Measurements from ENCODE around the gene LENEP. TPM values are rescaled to one million over a fixed set of nuclear protein-coding genes. Genes with fewer than 3 reads are reported as not detected.

The LENEP gene
- not detected for total RNA-seq

DNA sequence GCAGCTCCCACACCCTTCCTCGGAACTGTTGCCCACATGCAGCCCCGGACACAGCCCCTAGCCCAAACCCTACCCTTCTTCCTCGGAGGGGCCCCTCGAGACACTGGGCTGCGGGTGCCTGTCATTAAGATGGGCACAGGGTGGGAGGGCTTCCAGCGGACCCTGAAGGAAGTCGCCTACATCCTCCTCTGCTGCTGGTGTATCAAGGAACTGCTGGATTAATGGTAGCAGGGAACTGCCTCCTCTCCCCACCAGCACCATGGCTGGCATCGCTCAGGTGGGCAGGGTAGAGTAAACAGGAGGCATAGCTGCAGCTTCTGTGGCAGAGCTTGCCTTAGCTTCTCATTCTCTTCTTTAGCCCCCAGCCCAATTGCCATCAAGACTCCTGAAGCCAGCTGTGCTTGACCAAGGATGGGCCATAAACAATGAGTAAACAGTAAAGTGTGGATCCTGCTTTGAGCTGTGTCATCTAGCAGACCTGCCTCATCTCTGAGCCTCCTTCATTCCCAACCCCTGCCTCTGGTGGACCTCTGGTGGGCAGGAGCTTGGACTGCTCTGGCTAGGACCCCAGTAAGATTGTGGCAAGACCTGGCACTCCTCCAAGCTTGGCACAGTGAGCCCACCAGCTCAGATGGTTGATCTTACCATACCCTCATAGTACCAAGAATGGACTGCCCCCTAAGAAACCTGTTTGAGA, at the start of gene LENEP:
LENEP (plus strand) TSS at position 15 of the 697 bp plus-strand sequence; CDS start at position 37, 22 bp downstream.
- H3K4me3 ChIP-seq: no peak within 1 kb of the TSS
- TF ChIP-seq, protein P1, sequence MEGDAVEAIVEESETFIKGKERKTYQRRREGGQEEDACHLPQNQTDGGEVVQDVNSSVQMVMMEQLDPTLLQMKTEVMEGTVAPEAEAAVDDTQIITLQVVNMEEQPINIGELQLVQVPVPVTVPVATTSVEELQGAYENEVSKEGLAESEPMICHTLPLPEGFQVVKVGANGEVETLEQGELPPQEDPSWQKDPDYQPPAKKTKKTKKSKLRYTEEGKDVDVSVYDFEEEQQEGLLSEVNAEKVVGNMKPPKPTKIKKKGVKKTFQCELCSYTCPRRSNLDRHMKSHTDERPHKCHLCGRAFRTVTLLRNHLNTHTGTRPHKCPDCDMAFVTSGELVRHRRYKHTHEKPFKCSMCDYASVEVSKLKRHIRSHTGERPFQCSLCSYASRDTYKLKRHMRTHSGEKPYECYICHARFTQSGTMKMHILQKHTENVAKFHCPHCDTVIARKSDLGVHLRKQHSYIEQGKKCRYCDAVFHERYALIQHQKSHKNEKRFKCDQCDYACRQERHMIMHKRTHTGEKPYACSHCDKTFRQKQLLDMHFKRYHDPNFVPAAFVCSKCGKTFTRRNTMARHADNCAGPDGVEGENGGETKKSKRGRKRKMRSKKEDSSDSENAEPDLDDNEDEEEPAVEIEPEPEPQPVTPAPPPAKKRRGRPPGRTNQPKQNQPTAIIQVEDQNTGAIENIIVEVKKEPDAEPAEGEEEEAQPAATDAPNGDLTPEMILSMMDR (IDR thresholded peaks at IDR 0.05): no peak
- TF ChIP-seq POLR2AphosphoS5 (IDR thresholded peaks at IDR 0.05) (no peak), POLR2A (IDR thresholded peaks at IDR 0.05) (no peak)
- H3K9me3 ChIP-seq: no peaks in the 10 kb centered on the region
- H3K27ac ChIP-seq: no peak within 1 kb of the TSS
- peaks cover 0 to under 1% of the 10 kb centered on the region in 2 donors for H3K4me1 ChIP-seq
- H3K27me3 ChIP-seq: no peaks in the 10 kb centered on the region
- no peaks in the 10 kb centered on the region for H3K36me3 ChIP-seq
- intact Hi-C loops (cut with DNase I; ENCODE audit: low total_unique reads): no loop called here
- DNase-seq (ENCODE audit: low spot score in 2 of 2): no peak

DNA sequence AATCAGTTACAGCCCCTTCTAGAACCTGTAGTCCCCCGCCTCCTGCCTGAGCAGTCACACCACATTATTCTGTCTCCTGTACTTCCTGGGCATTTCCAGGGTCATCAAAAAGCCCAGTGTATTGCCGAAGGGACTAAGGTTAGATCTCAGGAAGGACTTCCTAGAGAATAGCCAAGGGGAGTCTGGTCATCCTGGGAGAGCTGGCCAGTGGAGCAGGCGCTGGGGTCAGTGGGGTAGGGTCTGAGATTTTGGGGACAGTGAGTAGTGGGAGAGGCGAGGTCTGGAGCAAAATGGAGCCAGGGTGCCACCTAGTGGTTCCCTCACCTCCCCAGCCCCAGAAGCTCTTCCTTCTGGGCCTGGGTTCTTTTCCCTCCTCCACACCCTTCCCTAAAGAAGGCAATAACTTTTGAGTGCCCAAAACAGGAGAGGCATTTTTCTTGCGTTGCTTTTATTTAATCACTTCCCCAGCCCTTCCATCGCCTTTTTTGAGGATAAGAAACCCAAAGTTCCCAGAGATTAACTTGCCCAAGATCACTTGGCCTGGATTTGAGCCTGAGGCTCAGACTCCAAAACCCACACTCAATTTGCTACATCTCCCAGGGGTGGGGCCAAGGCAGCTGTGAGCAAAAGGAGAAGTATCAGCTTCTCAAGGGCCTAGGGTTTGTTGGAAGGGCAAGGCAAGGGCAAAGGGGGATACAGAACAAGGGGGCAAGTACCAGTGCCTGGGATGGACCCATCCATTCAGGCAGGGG, 49.6 kb upstream of the LENEP start:
- H3K4me1 ChIP-seq: peaks cover 0 to 4% of the 10 kb centered on the region in 2 donors
- peak overlapping the region in 1 of 2 donors; percentile 58 for H3K27ac ChIP-seq

DNA sequence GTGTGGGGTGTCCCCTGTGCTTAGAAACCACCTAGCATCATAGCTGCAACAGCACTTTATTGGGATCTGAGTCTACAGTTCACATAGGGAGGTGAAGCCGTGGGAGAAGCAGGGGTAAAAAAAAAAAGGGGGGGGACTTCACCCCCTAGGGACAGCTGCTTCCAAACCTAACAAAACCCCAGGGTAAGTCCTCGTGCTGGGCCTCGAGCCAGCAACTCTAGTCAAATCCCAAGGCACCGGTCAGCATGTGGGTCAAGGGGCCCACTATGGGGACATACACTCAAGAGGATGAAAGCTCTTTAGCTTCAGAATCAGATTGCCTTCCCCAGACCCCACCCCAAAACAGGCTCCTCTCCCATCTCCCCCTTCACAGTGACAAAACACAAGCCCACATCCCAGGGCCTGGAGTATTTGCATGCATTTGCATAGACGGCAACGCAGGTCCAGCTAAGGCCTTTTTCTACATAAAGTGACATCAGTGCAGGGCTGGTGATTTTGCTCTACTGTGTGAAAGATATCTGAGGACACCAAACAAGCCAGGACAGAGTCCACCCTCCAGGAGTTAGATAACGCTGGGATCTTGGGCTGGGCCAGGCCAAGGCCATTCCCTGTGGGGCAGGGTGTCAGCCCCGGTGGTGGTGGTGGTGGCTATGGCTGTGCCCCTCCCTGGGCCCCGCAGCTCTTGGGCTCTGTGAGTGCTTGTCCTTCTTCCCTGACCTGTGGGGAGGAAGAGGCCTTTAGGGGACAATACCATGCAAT, 48.8 kb upstream of the LENEP start:
- TF ChIP-seq, protein P1 (IDR thresholded peaks at IDR 0.05): no peak
- intact Hi-C loops (cut with DNase I; ENCODE audit: low total_unique reads): no loop called here
- Histone ChIP-seq H3K4me3 (no peak overlapping the region), H3K27ac (peak overlapping the region in 1 of 2 donors; percentile 58), H3K36me3 (no peaks in the 10 kb centered on the region), H3K27me3 (no peaks in the 10 kb centered on the region), H3K4me1 (peaks cover 0 to 4% of the 10 kb centered on the region in 2 donors), H3K9me3 (no peaks in the 10 kb centered on the region)
- DNase-seq (ENCODE audit: low spot score in 2 of 2): no peak

More for the DNA sequence above, 49.6 kb upstream of the LENEP start:
- Histone ChIP-seq H3K4me3 (no peak overlapping the region), H3K9me3 (no peaks in the 10 kb centered on the region), H3K27me3 (no peaks in the 10 kb centered on the region), H3K36me3 (no peaks in the 10 kb centered on the region)
- DNase-seq (ENCODE audit: low spot score in 2 of 2): no peak
- TF ChIP-seq, protein P1 (IDR thresholded peaks at IDR 0.05): peak in 2 of 3 donors; percentile 47 to 62
- no peak for TF ChIP-seq POLR2A (IDR thresholded peaks at IDR 0.05)
- no peak for TF ChIP-seq POLR2AphosphoS5 (IDR thresholded peaks at IDR 0.05)
- intact Hi-C loops (cut with DNase I; ENCODE audit: low total_unique reads): no loop called here

DNA sequence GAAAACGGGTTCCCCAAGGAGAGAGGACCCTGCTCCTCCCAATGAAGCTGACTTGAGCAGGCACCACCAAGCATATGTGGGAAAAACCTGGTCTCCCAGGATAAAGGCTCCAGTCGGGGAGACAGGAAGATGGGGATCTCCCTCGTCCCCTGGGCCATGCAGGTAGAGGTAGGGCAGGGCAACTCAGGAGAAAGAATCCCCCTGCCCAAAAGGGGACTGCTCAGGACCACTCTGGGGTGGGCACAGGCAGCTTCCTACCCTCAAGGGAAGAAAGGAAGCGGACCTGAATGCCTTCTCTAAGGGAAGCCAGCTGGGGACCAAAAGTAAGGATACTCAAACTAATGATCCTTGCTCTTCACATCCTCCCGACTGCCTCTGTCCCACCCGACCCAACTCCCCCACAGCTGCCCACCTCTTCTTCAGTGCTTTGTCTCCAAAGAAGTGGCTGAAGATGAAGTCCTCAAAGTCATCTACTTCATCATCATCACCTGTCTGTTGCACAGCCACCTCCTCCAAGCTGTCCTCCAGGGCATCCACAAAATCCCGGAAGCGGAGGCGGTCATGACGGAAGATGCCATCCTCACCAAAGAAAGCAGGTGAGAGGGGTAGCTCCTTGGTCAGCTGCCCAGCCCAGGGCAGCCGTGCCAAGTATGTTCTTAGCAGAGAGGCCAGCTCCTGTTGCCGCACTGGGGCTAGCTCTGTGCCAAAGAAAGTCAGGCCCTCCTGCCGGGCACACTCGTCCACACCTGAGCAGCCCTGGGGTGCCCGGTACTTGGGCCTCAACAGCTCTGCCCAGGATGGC, 48.0 kb upstream of the LENEP start:
- Histone ChIP-seq H3K4me1 (peaks cover 0 to 4% of the 10 kb centered on the region in 2 donors), H3K36me3 (no peaks in the 10 kb centered on the region), H3K27me3 (no peaks in the 10 kb centered on the region), H3K27ac (peak overlapping the region in 1 of 2 donors; percentile 58), H3K9me3 (no peaks in the 10 kb centered on the region), H3K4me3 (no peak overlapping the region)
- intact Hi-C loops (cut with DNase I; ENCODE audit: low total_unique reads): no loop called here
- TF ChIP-seq POLR2AphosphoS5 (IDR thresholded peaks at IDR 0.05): no peak
- no peak for TF ChIP-seq POLR2A (IDR thresholded peaks at IDR 0.05)
- TF ChIP-seq, protein P1 (IDR thresholded peaks at IDR 0.05): no peak
- no peak for DNase-seq (ENCODE audit: low spot score in 2 of 2)
